ENCODE measurements around the gene SHISA4. TPM values are rescaled to one million over a fixed set of nuclear protein-coding genes. Genes with fewer than 3 reads are reported as not detected.
"Not testable (repeated sequence)": the region's sequence is repeated elsewhere in the genome, so short reads cannot be mapped to it uniquely, and the experiment has no call there.

The SHISA4 gene
- total and polyA plus RNA-seq, 5 donors from 2014 or later: 0.22 to 0.44 (median 0.44) TPM; not detected in 2

GRCh38 chr1:201847150-201847549, 41.5 kb upstream of the SHISA4 start:
- H3K4me1 ChIP-seq (ENCODE audit: control insufficient read depth, insufficient read depth, low read length, poor library complexity, severe bottlenecking): no peaks in the 10 kb centered on the region
- no peak for ATAC-seq (ENCODE audit: low read depth in 2 of 2)
- H3K4me3 Mint-ChIP-seq: no peak overlapping the region
- peaks cover 25% of the 10 kb centered on the region for H3K36me3 Mint-ChIP-seq
- H3K9me3 ChIP-seq (ENCODE audit: control insufficient read depth in 2 of 2, low read length in 2 of 2): no peaks in the 10 kb centered on the region
- peaks cover 47% of the 10 kb centered on the region for H3K36me3 ChIP-seq (ENCODE audit: control insufficient read depth, insufficient read depth, low read length)
- H3K27ac ChIP-seq (ENCODE audit: insufficient read depth, low read length, poor library complexity, severe bottlenecking): no peak overlapping the region
- no peaks in the 10 kb centered on the region for H3K9me3 Mint-ChIP-seq
- no peak overlapping the region for H3K4me3 ChIP-seq (ENCODE audit: low read depth, low read length)
- no peaks in the 10 kb centered on the region for H3K27me3 Mint-ChIP-seq
- no peaks in the 10 kb centered on the region for H3K27me3 ChIP-seq (ENCODE audit: control insufficient read depth, insufficient read depth, low read length)
- H3K4me1 Mint-ChIP-seq: peaks cover 22 to 31% (median 24%) of the 10 kb centered on the region in 4 donors
- H3K27ac Mint-ChIP-seq: peak overlapping the region in 1 of 3 donors; percentile 69
- DNase-seq: no peak

GRCh38 chr1:201848230-201848629, 40.5 kb upstream of the SHISA4 start:
- no peaks in the 10 kb centered on the region for H3K9me3 ChIP-seq (ENCODE audit: control insufficient read depth in 2 of 2, low read length in 2 of 2)
- DNase-seq (no peak), ATAC-seq (ENCODE audit: low read depth in 2 of 2) (no peak)
- Mint-ChIP-seq H3K4me3 (no peak overlapping the region), H3K36me3 (peaks cover 33% of the 10 kb centered on the region), H3K4me1 (peaks cover 16 to 24% (median 17%) of the 10 kb centered on the region in 4 donors), H3K27me3 (no peaks in the 10 kb centered on the region), H3K27ac (no peak overlapping the region), H3K9me3 (no peaks in the 10 kb centered on the region)
- no peak overlapping the region for H3K27ac ChIP-seq (ENCODE audit: insufficient read depth, low read length, poor library complexity, severe bottlenecking)
- H3K4me1 ChIP-seq (ENCODE audit: control insufficient read depth, insufficient read depth, low read length, poor library complexity, severe bottlenecking): no peaks in the 10 kb centered on the region
- H3K4me3 ChIP-seq (ENCODE audit: low read depth, low read length): no peak overlapping the region
- H3K27me3 ChIP-seq (ENCODE audit: control insufficient read depth, insufficient read depth, low read length): no peaks in the 10 kb centered on the region
- peaks cover 58% of the 10 kb centered on the region for H3K36me3 ChIP-seq (ENCODE audit: control insufficient read depth, insufficient read depth, low read length)

- H3K4me3 ChIP-seq (ENCODE audit: low read depth, low read length): no peak overlapping the region
- ATAC-seq (ENCODE audit: low read depth in 2 of 2) (no peak), DNase-seq (no peak)
- peaks cover 70% of the 10 kb centered on the region for H3K36me3 ChIP-seq (ENCODE audit: control insufficient read depth, insufficient read depth, low read length)
- Mint-ChIP-seq H3K4me3 (no peak overlapping the region), H3K27ac (peak overlapping the region in 1 of 3 donors; percentile 0), H3K4me1 (peaks cover 10 to 20% (median 10%) of the 10 kb centered on the region in 4 donors), H3K9me3 (no peaks in the 10 kb centered on the region), H3K27me3 (no peaks in the 10 kb centered on the region), H3K36me3 (peaks cover 40% of the 10 kb centered on the region)
- H3K4me1 ChIP-seq (ENCODE audit: control insufficient read depth, insufficient read depth, low read length, poor library complexity, severe bottlenecking): no peaks in the 10 kb centered on the region
- no peak overlapping the region for H3K27ac ChIP-seq (ENCODE audit: insufficient read depth, low read length, poor library complexity, severe bottlenecking)
- no peaks in the 10 kb centered on the region for H3K27me3 ChIP-seq (ENCODE audit: control insufficient read depth, insufficient read depth, low read length)
- H3K9me3 ChIP-seq (ENCODE audit: control insufficient read depth in 2 of 2, low read length in 2 of 2): no peaks in the 10 kb centered on the region
Measured at GRCh38 chr1:201849372-201850052, 39.2 kb upstream of the SHISA4 start.

- H3K27ac ChIP-seq (ENCODE audit: insufficient read depth, low read length, poor library complexity, severe bottlenecking): no peak overlapping the region
- H3K4me1 Mint-ChIP-seq: peaks cover 8 to 15% (median 12%) of the 10 kb centered on the region in 4 donors
- H3K4me3 ChIP-seq (ENCODE audit: low read depth, low read length): no peak overlapping the region
- no peaks in the 10 kb centered on the region for H3K4me1 ChIP-seq (ENCODE audit: control insufficient read depth, insufficient read depth, low read length, poor library complexity, severe bottlenecking)
- no peaks in the 10 kb centered on the region for H3K9me3 Mint-ChIP-seq
- no peaks in the 10 kb centered on the region for H3K9me3 ChIP-seq (ENCODE audit: control insufficient read depth in 2 of 2, low read length in 2 of 2)
- DNase-seq: no peak
- H3K27me3 Mint-ChIP-seq: no peaks in the 10 kb centered on the region
- peaks cover 44% of the 10 kb centered on the region for H3K36me3 Mint-ChIP-seq
- ATAC-seq (ENCODE audit: low read depth in 2 of 2): no peak
- no peaks in the 10 kb centered on the region for H3K27me3 ChIP-seq (ENCODE audit: control insufficient read depth, insufficient read depth, low read length)
- H3K27ac Mint-ChIP-seq: no peak overlapping the region
- peaks cover 75% of the 10 kb centered on the region for H3K36me3 ChIP-seq (ENCODE audit: control insufficient read depth, insufficient read depth, low read length)
- no peak overlapping the region for H3K4me3 Mint-ChIP-seq
Measured at GRCh38 chr1:201850053-201850397, 38.7 kb upstream of the SHISA4 start.

- Mint-ChIP-seq H3K4me3 (no peak overlapping the region), H3K9me3 (no peaks in the 10 kb centered on the region), H3K27me3 (no peaks in the 10 kb centered on the region), H3K4me1 (peaks cover 5 to 9% (median 6%) of the 10 kb centered on the region in 4 donors), H3K36me3 (peaks cover 55% of the 10 kb centered on the region), H3K27ac (no peak overlapping the region)
- H3K4me3 ChIP-seq (ENCODE audit: low read depth, low read length): no peak overlapping the region
- no peak overlapping the region for H3K27ac ChIP-seq (ENCODE audit: insufficient read depth, low read length, poor library complexity, severe bottlenecking)
- no peak for ATAC-seq (ENCODE audit: low read depth in 2 of 2)
- H3K9me3 ChIP-seq (ENCODE audit: control insufficient read depth in 2 of 2, low read length in 2 of 2): no peaks in the 10 kb centered on the region
- no peak for DNase-seq
- no peaks in the 10 kb centered on the region for H3K27me3 ChIP-seq (ENCODE audit: control insufficient read depth, insufficient read depth, low read length)
- H3K4me1 ChIP-seq (ENCODE audit: control insufficient read depth, insufficient read depth, low read length, poor library complexity, severe bottlenecking): no peaks in the 10 kb centered on the region
- H3K36me3 ChIP-seq (ENCODE audit: control insufficient read depth, insufficient read depth, low read length): peaks cover 93% of the 10 kb centered on the region
Measured at GRCh38 chr1:201851949-201852348, 36.7 kb upstream of the SHISA4 start.

GRCh38 chr1:201856722-201857121, 32.0 kb upstream of the SHISA4 start:
- not testable (repeated sequence) for H3K27me3 Mint-ChIP-seq; H3K27ac ChIP-seq (ENCODE audit: insufficient read depth, low read length, poor library complexity, severe bottlenecking); H3K9me3 Mint-ChIP-seq; H3K4me1 Mint-ChIP-seq; H3K4me3 Mint-ChIP-seq; DNase-seq; H3K4me1 ChIP-seq (ENCODE audit: control insufficient read depth, insufficient read depth, low read length, poor library complexity, severe bottlenecking); H3K27ac Mint-ChIP-seq; ATAC-seq (ENCODE audit: low read depth in 2 of 2); H3K27me3 ChIP-seq (ENCODE audit: control insufficient read depth, insufficient read depth, low read length); H3K9me3 ChIP-seq (ENCODE audit: control insufficient read depth in 2 of 2, low read length in 2 of 2); H3K4me3 ChIP-seq (ENCODE audit: low read depth, low read length)
- peaks cover 91% of the 10 kb centered on the region for H3K36me3 ChIP-seq (ENCODE audit: control insufficient read depth, insufficient read depth, low read length)
- H3K36me3 Mint-ChIP-seq: peaks cover 56% of the 10 kb centered on the region

- no peak overlapping the region for H3K4me3 ChIP-seq (ENCODE audit: low read depth, low read length)
- no peaks in the 10 kb centered on the region for H3K9me3 ChIP-seq (ENCODE audit: control insufficient read depth in 2 of 2, low read length in 2 of 2)
- H3K27ac ChIP-seq (ENCODE audit: insufficient read depth, low read length, poor library complexity, severe bottlenecking): no peak overlapping the region
- Mint-ChIP-seq H3K27ac (no peak overlapping the region), H3K9me3 (no peaks in the 10 kb centered on the region), H3K4me1 (peaks cover 0 to 9% (median under 1%) of the 10 kb centered on the region in 4 donors), H3K27me3 (no peaks in the 10 kb centered on the region), H3K4me3 (no peak overlapping the region), H3K36me3 (peaks cover 45% of the 10 kb centered on the region)
- no peak for DNase-seq
- peaks cover 80% of the 10 kb centered on the region for H3K36me3 ChIP-seq (ENCODE audit: control insufficient read depth, insufficient read depth, low read length)
- ATAC-seq (ENCODE audit: low read depth in 2 of 2): no peak
- H3K4me1 ChIP-seq (ENCODE audit: control insufficient read depth, insufficient read depth, low read length, poor library complexity, severe bottlenecking): no peaks in the 10 kb centered on the region
- no peaks in the 10 kb centered on the region for H3K27me3 ChIP-seq (ENCODE audit: control insufficient read depth, insufficient read depth, low read length)
Measured at GRCh38 chr1:201859424-201859823, 29.3 kb upstream of the SHISA4 start.

- no peak overlapping the region for H3K4me3 Mint-ChIP-seq
Measured at GRCh38 chr1:201861448-201861847, 27.2 kb upstream of the SHISA4 start.

More at GRCh38 chr1:201861448-201861847, 27.2 kb upstream of the SHISA4 start:
- DNase-seq (no peak), ATAC-seq (ENCODE audit: low read depth in 2 of 2) (no peak)
- no peak overlapping the region for H3K4me3 ChIP-seq (ENCODE audit: low read depth, low read length)
- Mint-ChIP-seq H3K9me3 (no peaks in the 10 kb centered on the region), H3K27me3 (no peaks in the 10 kb centered on the region), H3K4me1 (peaks cover 0 to 2% (median 0%) of the 10 kb centered on the region in 4 donors), H3K36me3 (peaks cover 43% of the 10 kb centered on the region), H3K27ac (no peak overlapping the region)
- peaks cover 74% of the 10 kb centered on the region for H3K36me3 ChIP-seq (ENCODE audit: control insufficient read depth, insufficient read depth, low read length)
- no peak overlapping the region for H3K27ac ChIP-seq (ENCODE audit: insufficient read depth, low read length, poor library complexity, severe bottlenecking)
- no peaks in the 10 kb centered on the region for H3K4me1 ChIP-seq (ENCODE audit: control insufficient read depth, insufficient read depth, low read length, poor library complexity, severe bottlenecking)
- no peaks in the 10 kb centered on the region for H3K27me3 ChIP-seq (ENCODE audit: control insufficient read depth, insufficient read depth, low read length)
- no peaks in the 10 kb centered on the region for H3K9me3 ChIP-seq (ENCODE audit: control insufficient read depth in 2 of 2, low read length in 2 of 2)
